GM18867 (cell line): ENCODE results near the gene ZFYVE28.

Experiments
- ATAC-seq: cut with Tn5 transposase; IDR thresholded peaks from one replicate; pipeline ENCODE4 v1.9.1; 2021; ENCODE audit warnings: mild to moderate bottlenecking, moderate library complexity; ENCODE audit not compliant: unreplicated experiment

The ZFYVE28 gene

DNA sequence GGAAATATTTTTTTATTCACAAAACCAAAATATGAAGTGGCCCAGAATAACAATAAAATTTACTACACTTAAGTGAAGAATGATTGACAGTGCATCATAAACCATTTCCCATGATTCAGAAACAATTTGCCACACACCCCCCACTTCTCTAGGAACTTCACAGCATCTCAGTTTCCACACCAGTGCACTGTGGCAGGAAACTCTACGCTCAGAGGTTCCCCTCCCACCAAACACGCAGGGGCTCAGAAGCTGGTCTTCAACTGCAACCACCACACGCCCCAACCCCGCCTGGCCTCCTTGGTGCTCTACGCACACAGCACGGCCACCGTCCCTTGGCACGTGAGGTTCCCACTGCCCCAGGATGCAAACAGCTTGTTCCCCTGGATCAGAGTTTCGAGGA is 63.7 kb downstream of the ZFYVE28 start:
- no peak for ATAC-seq

DNA sequence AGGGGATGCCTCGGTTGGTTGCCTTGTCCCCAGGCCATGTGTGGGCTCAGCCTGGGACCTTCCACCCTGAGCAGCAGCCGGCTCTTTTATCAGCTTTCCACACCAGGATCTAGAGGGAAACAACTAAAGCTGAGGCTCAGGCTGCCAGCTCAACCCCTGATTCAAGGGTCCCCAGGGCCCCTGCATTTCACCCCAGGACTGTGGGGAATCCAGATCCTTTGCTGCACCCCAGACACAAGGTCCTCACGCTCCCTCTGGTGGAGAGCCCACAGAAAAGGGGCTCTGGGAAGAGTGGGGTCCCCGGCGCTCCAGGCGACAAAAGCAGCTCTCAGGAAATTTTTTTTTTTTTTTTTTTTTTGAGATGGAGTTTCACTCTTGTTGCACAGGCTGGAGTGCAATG is 64.3 kb downstream of the ZFYVE28 start:
- no peak for ATAC-seq

DNA sequence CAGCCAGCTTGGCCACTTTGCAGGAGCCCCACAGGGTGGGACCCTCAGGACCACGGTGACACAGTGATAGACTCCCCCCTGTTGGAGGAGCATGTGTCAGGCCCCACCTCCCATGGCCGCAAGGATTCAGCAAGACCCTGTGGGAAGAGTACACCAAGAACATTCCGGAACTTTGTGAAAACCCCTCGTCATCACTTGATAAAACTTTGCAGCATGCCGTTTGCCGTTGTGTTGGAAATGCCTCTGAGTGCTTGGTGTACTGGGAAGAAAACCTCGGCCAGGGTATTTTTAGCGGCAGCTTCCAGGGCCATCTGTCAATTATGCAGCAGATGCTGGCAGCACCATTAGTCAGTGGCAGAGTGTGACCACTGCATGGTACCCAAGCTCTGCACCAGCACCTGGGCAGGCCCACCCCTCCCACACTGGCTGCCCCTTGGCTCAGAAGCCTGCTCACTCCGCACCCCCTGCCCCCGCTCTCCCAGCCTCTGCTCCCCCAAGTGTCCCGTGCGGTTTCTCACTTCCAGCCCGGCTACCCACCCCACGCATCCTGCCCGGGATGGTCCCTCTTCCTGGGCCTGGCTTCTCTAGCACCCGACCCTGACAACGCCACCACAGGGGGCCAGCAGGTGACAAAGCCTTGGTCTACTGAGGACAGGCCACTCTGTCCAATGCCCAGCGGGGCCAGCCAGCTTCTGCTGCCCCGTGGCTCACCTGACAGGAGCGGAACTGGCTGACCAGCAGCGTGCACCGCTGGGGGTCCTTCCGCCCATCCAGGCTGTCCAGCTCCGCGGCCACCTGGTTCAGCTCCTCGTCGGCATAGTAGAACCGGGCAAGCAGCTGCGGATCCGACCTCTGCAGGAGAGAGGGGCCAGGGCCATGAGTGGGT is 65.0 kb downstream of the ZFYVE28 start:
- no peak for ATAC-seq

DNA sequence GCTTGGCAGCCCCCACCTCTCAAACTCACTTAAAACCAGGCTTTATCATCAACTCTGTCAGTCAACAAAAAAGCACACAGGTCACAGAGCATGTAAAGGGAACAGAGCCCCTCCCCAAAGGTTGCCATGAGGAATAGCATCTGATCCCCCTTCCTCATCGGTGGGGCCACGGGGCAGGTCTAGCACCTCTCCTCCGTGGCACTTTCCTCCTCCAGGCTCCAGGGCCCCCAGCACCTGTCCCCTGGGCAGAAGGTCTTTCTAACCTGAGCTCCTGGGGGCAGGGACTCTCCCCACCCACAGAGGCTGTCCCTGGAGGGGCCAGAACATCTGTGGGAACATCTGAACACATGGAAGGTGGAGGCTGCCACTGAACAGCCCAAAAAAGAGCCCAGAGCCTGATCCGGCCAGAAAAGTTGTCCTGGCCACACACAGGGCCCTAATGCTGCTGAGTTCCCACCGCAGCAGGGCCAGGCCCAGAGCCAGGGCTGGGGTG is 65.7 kb downstream of the ZFYVE28 start:
- no peak for ATAC-seq

DNA sequence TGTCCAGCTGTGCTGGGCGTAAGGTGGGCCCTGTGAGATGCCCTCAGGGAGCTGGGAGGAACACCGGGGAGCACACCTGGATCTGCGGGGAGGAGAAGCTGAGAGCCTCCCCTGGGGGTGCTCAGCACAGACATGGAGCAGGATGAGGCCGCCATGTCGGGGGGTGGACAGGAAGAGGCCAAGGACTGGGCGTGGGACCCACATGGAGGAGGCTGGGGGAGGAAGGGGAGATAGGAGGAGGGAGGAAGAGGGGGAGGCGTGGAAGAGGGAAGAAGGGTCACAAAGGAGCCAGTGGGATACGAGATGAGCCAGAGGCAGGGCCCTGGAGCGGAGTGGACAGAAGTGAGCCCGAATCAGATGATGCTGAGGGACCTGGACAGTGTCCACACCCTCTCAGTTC is 66.3 kb downstream of the ZFYVE28 start:
- no peak for ATAC-seq

DNA sequence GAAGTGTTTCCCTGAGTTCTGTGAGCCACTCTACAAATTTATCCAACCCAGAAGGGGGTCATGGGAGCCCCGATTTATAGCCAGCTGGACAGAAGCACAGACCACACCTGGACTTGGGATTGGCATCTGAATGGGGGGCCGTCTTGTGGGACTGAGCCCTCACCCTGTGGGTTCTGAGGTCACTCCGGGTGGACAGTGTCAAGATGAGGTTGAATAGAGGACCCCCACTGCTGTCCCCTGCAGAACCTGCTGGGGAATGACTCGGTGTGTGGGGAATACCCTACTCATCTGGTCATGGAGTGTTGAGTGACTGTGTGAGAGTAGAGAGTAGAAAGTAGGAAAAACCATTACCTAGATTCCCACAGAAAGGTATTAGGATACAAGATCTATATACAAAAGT is 67.5 kb downstream of the ZFYVE28 start:
- no peak for ATAC-seq

DNA sequence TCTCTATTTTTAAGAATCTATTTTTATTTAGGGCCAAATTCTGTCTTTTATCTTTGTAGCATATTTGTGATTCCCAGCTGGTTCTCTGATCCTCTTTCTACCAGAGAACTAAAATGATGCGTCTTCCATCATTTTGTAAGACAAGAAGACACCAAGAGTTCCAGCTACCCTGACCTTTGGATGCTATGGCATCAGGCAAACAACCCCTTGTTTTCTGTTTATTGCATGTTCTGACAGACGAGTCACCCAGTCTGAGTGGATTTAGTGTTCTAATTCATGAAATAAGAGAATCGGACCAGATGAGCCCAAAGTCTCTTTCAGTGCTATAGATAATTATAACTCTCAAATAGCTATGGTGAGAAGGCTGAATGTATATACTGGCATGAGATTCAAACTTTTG is 69.7 kb downstream of the ZFYVE28 start:
- ATAC-seq: no peak

DNA sequence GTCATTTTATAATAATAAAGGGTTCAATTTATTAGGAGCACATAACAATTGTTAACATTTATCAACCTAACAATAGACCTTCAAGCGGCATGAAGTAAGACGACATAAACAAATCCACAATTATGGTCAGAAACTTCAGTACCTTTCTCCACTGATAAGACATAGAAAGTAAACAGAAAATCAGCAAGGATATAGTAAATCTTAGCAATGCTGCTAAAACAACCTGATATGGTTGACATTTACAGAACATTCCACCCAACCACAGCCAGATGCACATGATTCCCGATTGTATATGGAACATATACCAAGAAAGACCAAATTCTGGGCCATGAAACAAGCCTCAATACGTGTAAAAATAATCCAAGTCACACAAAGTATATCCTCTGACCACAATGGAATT is 71.3 kb downstream of the ZFYVE28 start:
- no peak for ATAC-seq

DNA sequence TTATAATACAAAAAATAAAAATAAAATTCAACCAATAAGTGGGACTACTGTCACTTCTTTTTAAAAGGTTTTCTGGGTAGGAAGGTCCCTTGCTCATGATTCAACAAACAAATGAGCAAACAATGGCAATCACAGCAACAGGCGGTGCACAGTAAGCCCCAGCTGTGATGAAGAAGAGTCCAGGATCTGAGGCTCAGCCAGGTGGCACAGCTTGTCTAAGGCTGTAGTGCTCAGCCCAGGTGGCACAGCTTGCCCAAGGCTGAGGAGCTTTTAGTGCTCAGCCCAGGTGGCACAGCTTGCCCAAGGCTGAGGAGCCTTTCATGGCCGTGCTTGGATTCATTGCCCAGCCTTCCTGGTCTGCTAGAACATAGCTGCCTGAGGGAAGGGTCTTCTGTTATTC is 75.0 kb downstream of the ZFYVE28 start:
- no peak for ATAC-seq

DNA sequence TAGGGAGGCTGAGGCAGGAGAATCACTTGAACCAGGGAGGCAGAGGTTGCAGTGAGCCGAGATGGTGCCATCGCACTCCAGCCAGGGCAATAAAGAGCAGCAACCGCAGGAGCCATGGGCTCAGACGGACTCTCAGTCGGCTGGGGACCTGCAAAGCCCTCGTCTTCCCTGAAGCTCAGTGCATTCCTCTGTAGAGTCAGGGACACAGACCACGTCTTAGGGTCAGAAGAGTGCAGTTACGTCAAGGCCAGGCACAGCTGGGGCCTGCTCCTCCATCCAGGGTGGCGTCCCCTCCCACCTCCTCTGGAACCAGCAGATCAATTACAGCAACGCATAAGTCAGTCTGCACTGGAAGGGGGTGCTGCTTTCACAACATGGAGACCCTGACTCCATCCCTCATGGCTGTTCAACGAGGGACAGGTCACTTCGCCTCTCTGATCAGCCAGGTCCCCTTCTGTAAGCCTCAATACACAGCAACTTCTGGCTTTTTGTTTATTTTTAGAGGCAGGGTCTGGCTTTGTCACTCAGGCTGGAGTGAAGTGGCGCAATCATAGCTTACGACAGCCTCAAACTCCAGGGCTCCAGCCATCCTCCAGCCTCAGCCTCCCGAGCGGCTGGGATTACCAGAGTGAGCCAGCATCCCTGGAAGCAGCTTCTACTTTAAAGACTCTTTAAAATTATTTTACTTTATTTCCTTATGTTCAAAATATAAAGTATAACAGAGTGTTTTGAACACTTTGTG is 76.4 kb downstream of the ZFYVE28 start:
- no peak for ATAC-seq

DNA sequence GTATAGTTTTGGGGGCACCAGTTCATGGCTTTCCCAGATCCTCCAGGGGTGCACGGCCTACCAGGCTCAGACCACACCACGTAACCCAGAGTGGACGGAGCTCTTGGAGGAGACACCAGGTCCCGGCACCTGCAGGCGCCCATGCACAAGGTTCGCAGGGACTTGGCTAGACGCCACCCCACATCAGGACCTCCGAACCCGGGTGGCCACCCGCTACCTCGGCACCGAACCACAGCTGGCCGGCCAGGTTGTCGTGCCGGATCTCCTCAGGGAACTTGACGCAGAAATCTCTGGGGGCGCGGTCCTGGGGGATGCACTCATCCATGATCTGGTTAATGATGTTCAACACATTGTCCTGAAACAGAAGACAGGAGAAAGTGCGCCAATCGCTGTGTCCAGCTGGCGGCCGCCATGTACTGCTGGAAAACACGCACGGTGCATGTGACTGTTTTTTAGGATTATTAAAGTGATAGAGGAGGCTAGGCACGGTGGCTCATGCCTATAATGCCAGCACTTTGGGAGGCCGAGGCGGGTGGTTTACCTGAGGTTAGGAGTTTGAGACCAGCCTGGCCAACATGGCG is 77.1 kb downstream of the ZFYVE28 start:
- no peak for ATAC-seq

DNA sequence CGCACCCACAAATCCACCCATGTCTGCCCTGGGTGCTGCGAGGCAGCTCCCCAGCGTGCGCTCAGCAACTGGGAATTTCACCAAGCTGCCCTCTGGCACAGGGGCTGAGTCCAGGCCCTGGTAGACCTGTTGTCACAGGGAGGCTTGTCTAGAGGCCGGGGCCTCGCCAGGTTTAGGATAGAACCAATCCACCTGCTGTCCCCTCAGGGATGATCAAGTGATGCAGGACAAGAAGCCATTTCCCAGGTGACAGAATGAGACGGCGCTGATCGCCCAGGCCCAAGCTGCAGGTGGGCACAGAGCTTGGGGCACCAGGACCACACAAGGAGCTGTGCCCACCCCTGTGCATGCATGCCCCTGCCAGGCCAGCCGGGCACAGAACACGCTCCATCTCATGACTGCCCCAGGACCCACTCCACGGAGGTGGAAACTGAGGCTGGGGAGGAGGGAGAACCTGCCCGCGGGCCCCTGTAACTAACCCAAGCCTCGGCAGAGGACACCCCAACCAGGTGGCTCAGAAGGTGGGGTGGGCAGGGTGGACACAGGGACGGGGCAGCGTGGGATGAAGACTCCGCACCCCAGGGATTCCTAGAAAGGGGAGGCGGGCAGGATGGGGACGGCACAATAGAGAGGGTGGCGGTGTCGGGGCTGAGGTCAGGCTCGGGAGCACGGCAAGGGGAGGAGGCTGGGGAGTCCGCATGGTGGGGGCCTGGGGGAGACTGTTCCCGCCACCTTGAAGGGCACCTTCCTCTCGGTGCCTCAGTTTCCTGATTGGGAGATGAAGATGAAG is 78.0 kb downstream of the ZFYVE28 start:
- ATAC-seq: no peak

DNA sequence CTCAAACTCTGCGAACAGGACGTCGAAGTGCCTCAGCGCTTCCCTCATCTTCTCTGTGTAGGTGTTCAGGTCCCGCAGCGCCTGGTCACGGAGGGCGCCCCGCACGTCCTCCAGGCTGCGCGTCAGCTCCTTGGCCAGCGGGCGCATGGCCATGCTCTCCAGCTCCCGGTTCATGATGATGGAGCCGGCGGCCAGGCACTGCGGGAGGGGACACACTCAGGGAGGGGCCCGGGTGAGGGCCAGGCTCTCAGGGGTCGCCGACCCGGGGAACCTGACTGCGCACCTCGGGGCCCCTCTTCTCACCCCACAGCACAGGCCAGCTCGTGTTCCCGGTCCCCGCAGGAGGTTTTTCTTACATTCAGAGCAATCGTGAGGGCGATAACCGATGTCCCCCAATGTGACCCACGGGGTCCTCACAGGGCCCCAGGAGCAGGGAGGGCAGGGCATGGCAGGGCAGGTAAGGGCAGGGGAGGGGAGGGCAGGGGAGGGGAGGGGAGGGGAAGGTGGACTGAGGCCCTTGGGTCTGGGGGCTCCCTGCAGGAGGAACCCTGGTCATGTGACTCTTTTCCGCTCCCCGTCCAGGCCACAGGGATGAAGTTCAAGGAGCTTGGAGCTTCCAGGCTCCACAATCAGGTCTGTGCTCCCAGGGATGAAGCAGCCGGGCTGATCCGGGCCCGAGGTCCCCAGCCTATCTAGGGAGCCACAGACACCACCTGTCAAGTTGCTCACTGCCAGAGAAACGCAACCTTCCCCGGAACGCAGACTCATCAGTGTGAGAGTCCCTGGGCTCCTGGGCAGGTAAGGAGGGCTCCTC is 78.8 kb downstream of the ZFYVE28 start:
- ATAC-seq: no peak

DNA sequence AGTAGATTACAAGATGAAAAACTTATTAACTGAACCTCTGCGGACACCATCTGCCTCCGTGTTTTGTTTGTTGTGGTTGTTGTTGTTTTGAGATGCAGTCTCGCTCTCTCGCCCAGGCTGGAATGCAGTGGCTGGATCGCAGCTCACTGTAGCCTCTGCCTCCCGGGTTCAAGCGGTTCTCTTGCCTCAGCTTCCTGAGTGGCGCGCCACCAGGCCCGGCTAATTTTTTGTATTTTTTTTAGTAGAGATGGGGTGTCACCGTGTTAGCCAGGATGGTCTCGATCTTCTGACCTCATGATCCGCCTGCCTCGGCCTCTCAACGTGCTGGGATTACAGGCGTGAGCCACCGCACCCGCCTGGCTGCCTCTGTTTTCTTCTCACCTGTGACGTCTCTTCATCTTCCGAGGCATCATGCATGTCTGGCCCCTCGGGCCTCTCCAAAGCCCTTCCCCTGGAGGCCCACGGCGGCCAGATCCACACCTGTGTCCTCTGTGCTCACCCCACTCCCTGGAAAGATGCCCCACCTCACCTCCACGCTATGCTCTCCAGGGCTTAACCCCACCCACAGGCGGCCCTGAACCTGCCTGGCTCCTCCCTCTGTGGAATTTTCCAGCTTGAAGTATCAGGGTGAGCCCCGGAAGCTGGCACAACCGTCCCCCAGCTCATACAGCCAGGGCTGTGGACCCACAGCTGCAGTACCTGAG is 79.5 kb downstream of the ZFYVE28 start:
- ATAC-seq: no peak

DNA sequence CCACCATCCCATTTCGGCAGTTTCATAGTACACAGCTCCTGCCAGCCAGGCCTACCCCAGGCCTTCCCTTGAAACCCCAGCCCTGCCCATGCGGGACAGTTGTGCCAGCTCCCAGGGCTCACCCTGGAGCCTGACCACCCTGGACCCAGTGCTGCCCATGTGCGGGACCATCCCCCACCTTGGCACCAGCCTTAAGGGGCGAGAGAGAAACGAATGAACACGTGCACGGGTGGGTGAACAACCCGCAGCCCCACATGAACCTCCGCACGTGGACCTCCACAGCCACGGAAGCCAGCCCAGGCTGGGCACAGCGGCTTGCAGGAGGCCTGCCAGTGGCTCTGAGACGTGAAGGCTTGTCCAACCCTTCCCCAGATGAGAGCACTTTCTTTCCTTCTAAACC is 80.5 kb downstream of the ZFYVE28 start:
- ATAC-seq: no peak

DNA sequence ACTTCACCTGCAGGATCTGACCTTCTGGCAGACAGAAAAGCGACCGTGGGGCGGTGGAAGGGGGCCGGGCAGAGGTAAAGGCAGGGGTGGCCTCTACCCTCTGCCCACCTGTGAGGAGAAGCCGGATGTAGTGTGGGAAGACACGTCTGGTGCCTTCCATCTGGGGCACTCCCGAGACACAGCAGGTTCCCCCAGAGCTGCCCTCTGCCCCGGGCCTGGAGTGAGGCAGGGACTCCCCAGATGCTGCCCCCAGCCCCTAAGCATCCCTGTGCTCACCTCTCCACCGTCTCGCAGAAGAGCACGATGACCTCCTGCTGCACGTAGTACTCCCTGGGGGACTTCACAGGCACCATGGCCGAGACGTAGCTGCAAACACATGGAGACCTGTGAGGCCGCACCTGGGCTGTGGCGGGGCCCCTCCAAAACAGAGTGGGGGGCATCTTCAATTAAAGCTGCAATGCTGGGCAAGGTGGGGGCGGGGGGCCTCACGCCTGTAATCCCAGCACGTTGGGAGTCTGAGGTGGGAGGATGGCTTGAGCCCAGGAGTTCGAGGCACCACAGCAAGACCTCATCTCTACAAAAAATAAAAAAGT is 81.2 kb downstream of the ZFYVE28 start:
- no peak for ATAC-seq

DNA sequence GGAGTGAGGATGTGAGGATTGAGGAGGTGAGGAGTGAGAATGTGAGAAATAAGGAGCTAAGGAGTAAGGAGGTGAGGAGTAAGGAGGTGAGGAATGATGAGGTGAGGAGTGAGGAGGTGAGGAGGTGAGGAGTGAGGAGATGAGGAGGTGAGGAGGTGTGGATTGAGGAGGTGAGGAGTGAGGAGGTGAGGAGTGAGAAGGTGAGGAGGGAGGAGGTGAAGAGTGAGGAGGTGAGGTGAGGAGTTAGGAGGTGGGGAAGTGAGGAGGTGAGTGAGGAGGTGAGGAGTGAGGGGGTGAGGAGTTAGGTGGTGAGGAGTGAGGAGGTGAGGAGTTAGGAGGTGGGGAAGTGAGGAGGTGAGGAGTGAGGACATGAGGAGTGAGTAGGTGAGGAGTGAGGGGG is 81.8 kb downstream of the ZFYVE28 start:
- ATAC-seq: no peak

DNA sequence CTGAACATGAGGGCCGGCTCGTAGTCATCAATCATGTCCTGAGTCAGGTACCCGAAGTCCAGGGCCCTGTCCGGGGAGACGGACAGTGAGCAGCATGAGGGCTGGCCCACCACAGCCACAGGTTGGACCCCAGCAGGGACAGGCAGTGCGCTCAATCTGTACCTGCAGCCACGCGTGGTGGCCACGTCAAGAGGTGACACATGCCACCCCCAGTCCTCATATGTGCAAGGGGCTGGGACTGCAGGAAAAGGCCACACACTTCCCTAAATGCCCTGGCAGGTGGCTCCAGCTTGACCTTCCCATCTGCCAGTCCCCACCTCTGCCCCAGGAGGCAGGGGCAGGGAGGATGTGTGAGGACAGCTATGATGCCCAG is 82.7 kb downstream of the ZFYVE28 start:
- ATAC-seq: no peak
